ENCODE results near the gene MTFR2. TPM values are rescaled to one million over a fixed set of nuclear protein-coding genes. Genes with fewer than 3 reads are reported as not detected.

Gene MTFR2
- polyA plus RNA-seq, 1 of the 3 experiments (the other 2 are of a cell fraction), result 7.4 TPM

DNA sequence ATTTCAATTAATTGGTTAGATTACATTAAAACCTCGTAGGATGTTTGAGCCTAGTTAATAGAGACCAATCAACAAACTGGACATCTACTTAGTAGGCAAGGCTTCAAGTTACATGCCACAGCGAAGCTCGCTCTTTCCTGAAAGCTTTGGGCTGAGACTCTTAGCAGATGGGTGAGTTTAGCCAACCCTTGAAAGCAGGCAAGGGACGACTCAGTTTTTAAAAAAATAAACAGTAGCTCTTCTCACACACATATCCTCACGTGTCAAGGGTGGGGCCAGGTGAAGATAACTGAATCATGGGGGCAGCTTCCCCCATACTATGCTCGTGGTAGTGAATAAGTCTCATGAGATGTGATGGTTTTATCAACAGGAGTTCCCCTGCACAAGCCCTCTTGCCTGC is 775 bp downstream of the MTFR2 start (continued):
- TF ChIP-seq, protein P1, sequence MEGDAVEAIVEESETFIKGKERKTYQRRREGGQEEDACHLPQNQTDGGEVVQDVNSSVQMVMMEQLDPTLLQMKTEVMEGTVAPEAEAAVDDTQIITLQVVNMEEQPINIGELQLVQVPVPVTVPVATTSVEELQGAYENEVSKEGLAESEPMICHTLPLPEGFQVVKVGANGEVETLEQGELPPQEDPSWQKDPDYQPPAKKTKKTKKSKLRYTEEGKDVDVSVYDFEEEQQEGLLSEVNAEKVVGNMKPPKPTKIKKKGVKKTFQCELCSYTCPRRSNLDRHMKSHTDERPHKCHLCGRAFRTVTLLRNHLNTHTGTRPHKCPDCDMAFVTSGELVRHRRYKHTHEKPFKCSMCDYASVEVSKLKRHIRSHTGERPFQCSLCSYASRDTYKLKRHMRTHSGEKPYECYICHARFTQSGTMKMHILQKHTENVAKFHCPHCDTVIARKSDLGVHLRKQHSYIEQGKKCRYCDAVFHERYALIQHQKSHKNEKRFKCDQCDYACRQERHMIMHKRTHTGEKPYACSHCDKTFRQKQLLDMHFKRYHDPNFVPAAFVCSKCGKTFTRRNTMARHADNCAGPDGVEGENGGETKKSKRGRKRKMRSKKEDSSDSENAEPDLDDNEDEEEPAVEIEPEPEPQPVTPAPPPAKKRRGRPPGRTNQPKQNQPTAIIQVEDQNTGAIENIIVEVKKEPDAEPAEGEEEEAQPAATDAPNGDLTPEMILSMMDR (IDR thresholded peaks at IDR 0.05), result no peak

DNA sequence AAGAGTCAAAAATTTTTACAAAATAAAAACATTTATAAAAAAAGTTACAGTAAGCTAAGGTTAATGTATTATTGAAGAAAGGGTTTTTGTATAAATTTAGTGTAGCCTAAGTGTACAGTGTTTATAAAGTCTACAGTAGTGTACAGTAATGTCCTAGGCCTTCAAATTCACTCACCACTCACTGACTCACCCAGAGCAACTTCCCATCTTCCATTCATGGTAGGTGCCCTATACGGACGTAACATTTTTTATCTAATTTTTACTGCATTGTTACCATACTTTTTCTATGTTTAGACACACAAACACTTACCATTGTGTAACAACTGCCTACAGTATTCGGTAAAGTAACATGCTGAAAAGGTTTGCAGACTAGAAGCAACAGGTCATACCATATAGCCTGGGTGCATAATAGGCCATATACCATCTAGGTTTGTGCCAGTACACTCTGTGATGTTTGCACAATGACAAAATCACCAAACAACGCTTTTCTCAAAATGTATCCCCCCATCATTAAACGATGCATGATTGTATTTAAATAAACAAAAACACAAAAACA is 6.0 kb downstream of the MTFR2 start:
- DNase-seq, result no peak
- POLR2A ChIA-PET, result no interaction called here
- Histone ChIP-seq H3K9me2 (no peaks in the 10 kb centered on the region), H3K4me2 (no peak overlapping the region), H3K4me3 (ENCODE audit: low read depth in 2 of 2, low read length in 1 of 2) (no peak overlapping the region), H3K36me3 (replicated peaks in 1 of 2; ENCODE audit: control insufficient read depth in 1 of 2, insufficient read depth in 2 of 2, low read length in 1 of 2) (peaks cover 13 to 14% of the 10 kb centered on the region in 2 experiments), H3K27ac (ENCODE audit: low read depth in 2 of 2, low read length in 1 of 2) (no peak overlapping the region; a peak in 1 of 4 replicates), H3K79me2 (ENCODE audit: insufficient read depth) (peaks cover 29% of the 10 kb centered on the region; the same call in 1 of the 2 replicates), H3K4me1 (ENCODE audit: control insufficient read depth in 1 of 2, insufficient read depth in 2 of 2, low read depth in 1 of 2, low read length in 1 of 2) (peaks cover 0 to 1% of the 10 kb centered on the region in 2 experiments; a peak in 1 of 4 replicates), H3K9me3 (no peaks in the 10 kb centered on the region), H3K27me3 (ENCODE audit: insufficient read depth) (no peaks in the 10 kb centered on the region), H2AFZ (ENCODE audit: low read depth) (peak overlapping the region; percentile 46; the same call in 1 of the 2 replicates), H4K20me1 (ENCODE audit: insufficient read depth) (no peaks in the 10 kb centered on the region), H3K9ac (no peak overlapping the region), H3F3A (replicated peaks; ENCODE audit: insufficient read depth) (no peaks in the 10 kb centered on the region)
- 91% methylated on average over 5 of the region's 5 CpGs for WGBS (ENCODE audit: low lambda C conversion rate)
- TF ChIP-seq GABPA (IDR thresholded peaks at IDR 0.05; ENCODE audit: low read depth) (no peak), ELF1 (IDR thresholded peaks at IDR 0.05) (no peak), EZH2phosphoT487 (IDR thresholded peaks at IDR 0.05; ENCODE audit: borderline replicate concordance, low read depth) (no peak), TEAD4 (IDR thresholded peaks at IDR 0.05; ENCODE audit: borderline replicate concordance, insufficient read depth) (no peak), FOXJ3 (CRISPR knock-in tag; IDR thresholded peaks at IDR 0.05) (no peak)
- CTCF ChIA-PET, result no interaction called here

DNA sequence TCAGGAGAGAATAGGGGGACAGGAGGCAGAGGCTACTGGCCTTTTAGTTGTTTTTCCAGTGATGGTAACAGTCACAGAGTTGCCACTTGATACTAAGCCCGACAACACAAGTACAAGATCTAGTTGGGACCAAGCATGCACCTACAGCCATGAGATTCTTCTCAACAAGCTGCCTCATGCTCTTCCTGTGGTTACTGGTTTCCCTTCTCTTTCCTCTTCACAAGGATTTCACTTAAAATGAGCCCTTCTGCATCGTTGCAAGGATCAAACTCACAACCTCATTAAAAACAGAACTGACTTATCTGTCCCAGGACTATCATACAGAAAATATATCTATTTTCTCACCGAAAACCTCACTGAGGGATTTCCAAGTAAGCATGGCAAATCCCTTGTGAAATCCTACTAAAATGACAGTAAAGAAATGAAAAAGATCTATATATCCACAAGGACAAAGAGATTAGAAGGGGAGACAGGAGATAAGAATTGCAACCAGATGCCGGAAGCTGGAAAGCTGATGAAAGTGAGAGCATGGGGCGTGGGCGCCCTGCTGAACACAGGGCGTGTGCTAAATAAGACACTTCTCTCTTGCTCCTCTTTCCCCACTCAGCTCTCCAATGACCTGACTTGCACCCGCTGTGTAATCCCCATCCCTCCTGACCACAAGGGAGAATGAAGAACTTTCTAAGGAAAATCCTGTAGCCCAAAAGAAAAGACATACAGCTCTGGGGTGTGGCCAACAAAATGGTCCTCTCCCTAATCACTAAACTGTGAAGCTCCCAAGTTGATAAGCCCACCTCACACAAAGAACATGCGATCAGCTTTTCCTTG is 13.4 kb downstream of the MTFR2 start:
- ChIA-PET POLR2A (no interaction called here), CTCF (interaction anchor here (0.7 to 5.5 kb wide), 4 partner anchors 9 to 786 kb away, joined by 3 to 43 read pairs (median 4); no protein-coding TSS in a partner anchor)
- H2AFZ ChIP-seq (ENCODE audit: low read depth), result no peak overlapping the region
- H3K4me1 ChIP-seq (ENCODE audit: control insufficient read depth in 1 of 2, insufficient read depth in 2 of 2, low read depth in 1 of 2, low read length in 1 of 2), result no peaks in the 10 kb centered on the region
- no peaks in the 10 kb centered on the region for H3K79me2 ChIP-seq (ENCODE audit: insufficient read depth)
- no peaks in the 10 kb centered on the region for H3K9me3 ChIP-seq
- peaks cover 6 to 11% of the 10 kb centered on the region in 2 experiments for H3K36me3 ChIP-seq (replicated peaks in 1 of 2; ENCODE audit: control insufficient read depth in 1 of 2, insufficient read depth in 2 of 2, low read length in 1 of 2)
- H3K27ac ChIP-seq (ENCODE audit: low read depth in 2 of 2, low read length in 1 of 2), result no peak overlapping the region
- H3K4me3 ChIP-seq (ENCODE audit: low read depth in 2 of 2, low read length in 1 of 2), result no peak overlapping the region
- DNase-seq, result no peak
- no peaks in the 10 kb centered on the region for H3K9me2 ChIP-seq
- no peaks in the 10 kb centered on the region for H4K20me1 ChIP-seq (ENCODE audit: insufficient read depth)
- no peak overlapping the region for H3K9ac ChIP-seq
- no peaks in the 10 kb centered on the region for H3K27me3 ChIP-seq (ENCODE audit: insufficient read depth)
- H3F3A ChIP-seq (replicated peaks; ENCODE audit: insufficient read depth), result no peaks in the 10 kb centered on the region
- no peak overlapping the region for H3K4me2 ChIP-seq
- WGBS (ENCODE audit: low lambda C conversion rate), result 92% methylated on average over 9 of the region's 9 CpGs
- TF ChIP-seq, protein P2, sequence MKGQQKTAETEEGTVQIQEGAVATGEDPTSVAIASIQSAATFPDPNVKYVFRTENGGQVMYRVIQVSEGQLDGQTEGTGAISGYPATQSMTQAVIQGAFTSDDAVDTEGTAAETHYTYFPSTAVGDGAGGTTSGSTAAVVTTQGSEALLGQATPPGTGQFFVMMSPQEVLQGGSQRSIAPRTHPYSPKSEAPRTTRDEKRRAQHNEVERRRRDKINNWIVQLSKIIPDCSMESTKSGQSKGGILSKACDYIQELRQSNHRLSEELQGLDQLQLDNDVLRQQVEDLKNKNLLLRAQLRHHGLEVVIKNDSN (IDR thresholded peaks at IDR 0.05; ENCODE audit: borderline replicate concordance, low read depth), result no peak
- no peak for TF ChIP-seq RCOR1 (IDR thresholded peaks at IDR 0.05; ENCODE audit: low read length)
